HL-60/S4 treated with retinoic acid at 250 ng/mL for 4 days and 3 days (cell line): ENCODE data around the gene TAF8.
"Not testable (repeated sequence)": the region's sequence is repeated elsewhere in the genome, so short reads cannot be mapped to it uniquely, and the experiment has no call there.

Experiments
- in situ Hi-C: fragments of 300-500 bp; cut with MboI; formaldehyde crosslinking; loops from 2 replicates; pipeline ENCODE4 v1.7.0; 2022; ENCODE audit warnings: low sequenced_read_pairs

TAF8 gene

GRCh38 chr6:42028234-42029061, 21.9 kb upstream of the TAF8 start:
- in situ Hi-C loops = no loop called here

GRCh38 chr6:42029062-42029685, 21.1 kb upstream of the TAF8 start:
- in situ Hi-C loops = no loop called here

GRCh38 chr6:42029881-42030280, 20.4 kb upstream of the TAF8 start:
- in situ Hi-C loops = no loop called here

- in situ Hi-C loops = no loop called here
Observed at GRCh38 chr6:42030585-42031506, 19.5 kb upstream of the TAF8 start.

- in situ Hi-C loops = no loop called here
Observed at GRCh38 chr6:42032366-42032765, 18.0 kb upstream of the TAF8 start.

GRCh38 chr6:42037669-42038068, 12.7 kb upstream of the TAF8 start:
- in situ Hi-C loops = not testable (repeated sequence)

- in situ Hi-C loops = no loop called here
Observed at GRCh38 chr6:42038163-42038562, 12.2 kb upstream of the TAF8 start.

GRCh38 chr6:42038811-42039408, 11.4 kb upstream of the TAF8 start:
- in situ Hi-C loops = no loop called here

GRCh38 chr6:42040856-42041480, 9.4 kb upstream of the TAF8 start:
- in situ Hi-C loops = loop anchor here (10.0 kb wide), 2 partner anchors 116 to 256 kb away; partner anchors contain the start of genes BYSL, MED20, PRICKLE4 and TOMM6

- in situ Hi-C loops = loop anchor here (10.0 kb wide), 2 partner anchors 117 to 257 kb away; partner anchors contain the start of genes BYSL, MED20, PRICKLE4 and TOMM6
Observed at GRCh38 chr6:42041481-42042053, 8.8 kb upstream of the TAF8 start.

- in situ Hi-C loops = loop anchor here (10.0 kb wide), 2 partner anchors 117 to 257 kb away; partner anchors contain the start of genes BYSL, MED20, PRICKLE4 and TOMM6
Observed at GRCh38 chr6:42042108-42042507, 8.2 kb upstream of the TAF8 start.

GRCh38 chr6:42043787-42044475, 6.4 kb upstream of the TAF8 start:
- in situ Hi-C loops = loop anchor here (10.0 kb wide), 2 partner anchors 119 to 259 kb away; partner anchors contain the start of genes BYSL, MED20, PRICKLE4 and TOMM6

GRCh38 chr6:42045538-42046460, 4.5 kb upstream of the TAF8 start:
- in situ Hi-C loops = loop anchor here (10.0 kb wide), 2 partner anchors 121 to 261 kb away; partner anchors contain the start of genes BYSL, MED20, PRICKLE4 and TOMM6

GRCh38 chr6:42046464-42047212, 3.7 kb upstream of the TAF8 start:
- in situ Hi-C loops = loop anchor here (10.0 kb wide), 2 partner anchors 122 to 262 kb away; partner anchors contain the start of genes BYSL, MED20, PRICKLE4 and TOMM6

GRCh38 chr6:42047213-42047590, 3.1 kb upstream of the TAF8 start:
- in situ Hi-C loops = loop anchor here (10.0 kb wide), 2 partner anchors 122 to 262 kb away; partner anchors contain the start of genes BYSL, MED20, PRICKLE4 and TOMM6

GRCh38 chr6:42047790-42048405, 2.4 kb upstream of the TAF8 start:
- in situ Hi-C loops = loop anchor here (10.0 kb wide), 2 partner anchors 123 to 263 kb away; partner anchors contain the start of genes BYSL, MED20, PRICKLE4 and TOMM6
